Stomach (tissue), 9 donors: Measurements from ENCODE around the gene CFAP77. TPM values are rescaled to one million over a fixed set of nuclear protein-coding genes. Genes with fewer than 3 reads are reported as not detected.

Experiments used
- DNase-seq, 2 donors: peaks; one replicate each; pipeline versions ENCODE4 v3.0.0 to v3.0.0-alpha.2; 2013 to 2019
- H3K27ac ChIP-seq, 5 donors: fragments of 200-600 bp in 4 of 5; sonication (generic) in 4 of 5; one replicate each; pipeline ENCODE4 v1.5.1; 2013 to 2019; ENCODE audit warnings: mild to moderate bottlenecking in 1 of 5, moderate library complexity in 1 of 5
- H3K27me3 ChIP-seq, 3 donors: fragments of 200-600 bp; sonication (generic); one replicate each; pipeline ENCODE4 v1.5.1; 2017 to 2019; ENCODE audit warnings: mixed run types in 1 of 3
- H3K36me3 ChIP-seq, 4 donors: fragments of 200-600 bp; sonication (generic); 1 replicate in 3 of 4; 2 replicates in 1 of 4; pipeline ENCODE4 v1.5.1; 2016 to 2019
- H3K4me1 ChIP-seq, 4 donors: fragments of 200-600 bp; sonication (generic); one replicate each; pipeline ENCODE4 v1.5.1; 2016 to 2019
- H3K4me3 ChIP-seq, 4 donors: fragments of 200-600 bp; sonication (generic) in 3 of 4; one replicate each; pipeline ENCODE4 v1.5.1; 2016 to 2019; ENCODE audit warnings: mild to moderate bottlenecking in 1 of 4
- H3K9me3 ChIP-seq, 4 donors: fragments of 200-600 bp; sonication (generic); one replicate each; pipeline ENCODE4 v1.5.1; 2016 to 2019
- EP300 ChIP-seq: sonication (generic); formaldehyde crosslinking; IDR thresholded peaks from one replicate; pipeline ENCODE4 v1.6.1; 2017; ENCODE audit warnings: antibody characterized with exemption
- POLR2A ChIP-seq, 4 donors: fragments of 450-650 bp; IDR thresholded peaks; one replicate each; pipeline ENCODE4 v1.6.1; 2016; ENCODE audit warnings: antibody characterized with exemption in 4 of 4, control low read depth in 2 of 4, mild to moderate bottlenecking in 1 of 4, moderate library complexity in 1 of 4
- POLR2AphosphoS5 ChIP-seq, 3 donors: sonication (generic); formaldehyde crosslinking; IDR thresholded peaks; one replicate each; pipeline ENCODE4 v1.6.1; 2016; ENCODE audit warnings: antibody characterized with exemption in 3 of 3
- WGBS, 5 donors: extraction: QIAGEN DNeasy Blood & Tissue Kit in 3 of 5; methylation state at CpG; one replicate each; pipeline versions ENCODE4 v1.1.5 to v1.1.7; 2013 to 2018; 5-methylcytosine and 5-hydroxymethylcytosine counted together
- intact Hi-C: fragments of 100-400 bp; cut with DNase I; formaldehyde crosslinking; loops from one replicate; pipeline ENCODE4 v1.15.1; 2023; ENCODE audit warnings: low total_unique reads
- polyA plus RNA-seq, 3 donors: library from polyadenylated mRNA; stranded (reverse); fragments of 200-250 nt; gene quantifications; one replicate each; pipeline ENCODE4 v1.2.3, GENCODE V29; 2013
- total RNA-seq, 5 donors: library from RNA; depleted of rRNA; stranded (reverse); fragments of >200 nt; gene quantifications; one replicate each; pipeline versions ENCODE4 v1.1.0 to v1.2.3, GENCODE V29; 2014 to 2016
- TF ChIP-seq, protein P1 (sequence below), 7 experiments: fragments of 450-650 bp in 4 of 7; fragments of 200-600 bp in 3 of 7; sonication (generic) in 3 of 7; IDR thresholded peaks; one replicate each; pipeline ENCODE4 v1.5.1; 2016 to 2019; ENCODE audit warnings: antibody characterized with exemption in 7 of 7, control low read depth in 2 of 7, mild to moderate bottlenecking in 1 of 7
- donor health status: healthy with polysubstance abuse.
- donor health status: Bipolar disorder and iron deficiency.
- donor health status: healthy.

The CFAP77 gene
- total and polyA plus RNA-seq, 8 donors = not detected

DNA sequence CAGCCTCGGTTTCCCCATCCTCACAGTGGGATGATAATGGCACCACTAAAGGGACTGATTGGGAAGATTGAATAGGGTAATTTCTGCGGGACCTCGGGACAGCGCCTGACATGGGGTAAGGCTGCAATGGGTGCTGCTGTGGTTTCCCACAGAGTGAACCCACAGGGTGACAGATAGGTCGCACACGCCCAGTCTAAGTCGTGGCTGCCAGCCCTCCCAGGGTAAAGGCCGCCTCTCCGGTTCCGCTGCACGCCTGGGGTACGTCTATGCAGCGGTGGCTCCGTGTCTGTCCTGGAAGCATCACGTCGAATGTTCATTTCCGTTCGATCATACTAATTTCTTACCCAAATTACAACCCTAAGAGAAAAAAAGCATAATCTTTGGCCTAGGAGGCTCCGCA is 631 bp downstream of the CFAP77 start:
- intact Hi-C loops = no loop called here
- no peaks in the 10 kb centered on the region for H3K9me3 ChIP-seq
- peaks cover 20 to 40% (median 37%) of the 10 kb centered on the region in 4 donors for H3K4me1 ChIP-seq
- H3K27me3 ChIP-seq = peaks cover 0 to 66% (median 52%) of the 10 kb centered on the region in 3 donors
- peak in 1 of 2 donors; percentile 32 for DNase-seq
- TF ChIP-seq EP300 (no peak), POLR2A (IDR thresholded peaks at IDR 0.05) (no peak), POLR2AphosphoS5 (IDR thresholded peaks at IDR 0.05) (no peak)
- TF ChIP-seq, protein P1, sequence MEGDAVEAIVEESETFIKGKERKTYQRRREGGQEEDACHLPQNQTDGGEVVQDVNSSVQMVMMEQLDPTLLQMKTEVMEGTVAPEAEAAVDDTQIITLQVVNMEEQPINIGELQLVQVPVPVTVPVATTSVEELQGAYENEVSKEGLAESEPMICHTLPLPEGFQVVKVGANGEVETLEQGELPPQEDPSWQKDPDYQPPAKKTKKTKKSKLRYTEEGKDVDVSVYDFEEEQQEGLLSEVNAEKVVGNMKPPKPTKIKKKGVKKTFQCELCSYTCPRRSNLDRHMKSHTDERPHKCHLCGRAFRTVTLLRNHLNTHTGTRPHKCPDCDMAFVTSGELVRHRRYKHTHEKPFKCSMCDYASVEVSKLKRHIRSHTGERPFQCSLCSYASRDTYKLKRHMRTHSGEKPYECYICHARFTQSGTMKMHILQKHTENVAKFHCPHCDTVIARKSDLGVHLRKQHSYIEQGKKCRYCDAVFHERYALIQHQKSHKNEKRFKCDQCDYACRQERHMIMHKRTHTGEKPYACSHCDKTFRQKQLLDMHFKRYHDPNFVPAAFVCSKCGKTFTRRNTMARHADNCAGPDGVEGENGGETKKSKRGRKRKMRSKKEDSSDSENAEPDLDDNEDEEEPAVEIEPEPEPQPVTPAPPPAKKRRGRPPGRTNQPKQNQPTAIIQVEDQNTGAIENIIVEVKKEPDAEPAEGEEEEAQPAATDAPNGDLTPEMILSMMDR (IDR thresholded peaks at IDR 0.05) = no peak
- no peaks in the 10 kb centered on the region for H3K36me3 ChIP-seq
- peak overlapping the region; percentile 46 to 66 (median 56) for H3K4me3 ChIP-seq
- 6 to 12% (median 9%) methylated on average over 19 of the region's 19 CpGs for WGBS, 5 donors
- no peak overlapping the region for H3K27ac ChIP-seq

- DNase-seq = peak; percentile 65 to 82
- H3K36me3 ChIP-seq = no peaks in the 10 kb centered on the region
- intact Hi-C loops = no loop called here
- TF ChIP-seq, protein P1 (IDR thresholded peaks at IDR 0.05) = peak in 5 of 7 experiments; percentile 39 to 61 (median 51)
- TF ChIP-seq EP300 = no peak
- H3K4me3 ChIP-seq = peak overlapping the region; percentile 46 to 66 (median 56)
- 0 to 4% (median 1%) methylated on average over 16 to 20 of the region's 20 CpGs for WGBS, 5 donors
- no peaks in the 10 kb centered on the region for H3K9me3 ChIP-seq
- H3K27me3 ChIP-seq = peaks cover 0 to 71% (median 52%) of the 10 kb centered on the region in 3 donors
- no peak overlapping the region for H3K27ac ChIP-seq
- peaks cover 16 to 35% (median 32%) of the 10 kb centered on the region in 4 donors for H3K4me1 ChIP-seq
These were observed 1.1 kb downstream of the CFAP77 start for GRCh38 chr9:132411091-132411508.

GRCh38 chr9:132412089-132412488 is 2.1 kb downstream of the CFAP77 start:
- H3K36me3 ChIP-seq = no peaks in the 10 kb centered on the region
- H3K9me3 ChIP-seq = no peaks in the 10 kb centered on the region
- no peak for DNase-seq
- H3K4me1 ChIP-seq = peaks cover 15 to 29% (median 27%) of the 10 kb centered on the region in 4 donors
- WGBS, 5 donors = 9 to 18% (median 13%) methylated on average over 8 of the region's 8 CpGs
- H3K27ac ChIP-seq = no peak overlapping the region
- H3K27me3 ChIP-seq = peaks cover 0 to 81% (median 56%) of the 10 kb centered on the region in 3 donors
- H3K4me3 ChIP-seq = no peak overlapping the region
- TF ChIP-seq POLR2A (IDR thresholded peaks at IDR 0.05) (no peak), EP300 (no peak), POLR2AphosphoS5 (IDR thresholded peaks at IDR 0.05) (no peak)
- TF ChIP-seq, protein P1 (IDR thresholded peaks at IDR 0.05) = peak in 2 of 7 experiments; percentile 14 to 28
- intact Hi-C loops = no loop called here

DNA sequence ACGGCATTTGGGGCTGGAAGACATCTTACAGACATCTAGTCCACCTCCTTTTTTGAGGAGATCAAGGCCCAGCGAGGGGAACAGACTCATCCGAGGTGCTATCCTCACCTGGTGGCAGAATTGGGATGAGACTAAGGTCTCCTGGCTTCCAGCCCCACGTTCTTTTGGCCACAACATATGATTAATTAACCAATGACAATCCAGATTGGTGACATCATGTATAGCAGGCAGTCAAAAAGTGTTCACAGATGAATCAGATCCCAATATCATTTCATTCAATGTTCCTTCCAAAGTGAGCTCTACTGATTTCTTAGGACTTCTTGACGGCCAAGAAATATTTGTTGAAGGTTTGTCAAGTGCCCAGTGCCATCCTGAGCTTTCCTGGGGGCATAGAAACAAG is 3.9 kb downstream of the CFAP77 start:
- no peaks in the 10 kb centered on the region for H3K9me3 ChIP-seq
- DNase-seq = no peak
- H3K36me3 ChIP-seq = no peaks in the 10 kb centered on the region
- intact Hi-C loops = no loop called here
- H3K4me1 ChIP-seq = peaks cover 15 to 27% (median 23%) of the 10 kb centered on the region in 4 donors
- 50 to 62% (median 58%) methylated on average over 5 of the region's 5 CpGs for WGBS, 5 donors
- TF ChIP-seq, protein P1 (IDR thresholded peaks at IDR 0.05) = no peak
- TF ChIP-seq POLR2A (IDR thresholded peaks at IDR 0.05) (no peak), EP300 (no peak), POLR2AphosphoS5 (IDR thresholded peaks at IDR 0.05) (no peak)
- H3K27ac ChIP-seq = no peak overlapping the region
- no peak overlapping the region for H3K4me3 ChIP-seq
- peaks cover 0 to 99% (median 72%) of the 10 kb centered on the region in 3 donors for H3K27me3 ChIP-seq
